ENCODE measurements around the gene WBP2. TPM values are rescaled to one million over a fixed set of nuclear protein-coding genes. Genes with fewer than 3 reads are reported as not detected.

The WBP2 gene
- total and polyA plus RNA-seq, 2 of the 8 experiments (the other 6 are each of a cell fraction or from before 2014, with no cell fraction given): 48.2 to 71.2 TPM

DNA sequence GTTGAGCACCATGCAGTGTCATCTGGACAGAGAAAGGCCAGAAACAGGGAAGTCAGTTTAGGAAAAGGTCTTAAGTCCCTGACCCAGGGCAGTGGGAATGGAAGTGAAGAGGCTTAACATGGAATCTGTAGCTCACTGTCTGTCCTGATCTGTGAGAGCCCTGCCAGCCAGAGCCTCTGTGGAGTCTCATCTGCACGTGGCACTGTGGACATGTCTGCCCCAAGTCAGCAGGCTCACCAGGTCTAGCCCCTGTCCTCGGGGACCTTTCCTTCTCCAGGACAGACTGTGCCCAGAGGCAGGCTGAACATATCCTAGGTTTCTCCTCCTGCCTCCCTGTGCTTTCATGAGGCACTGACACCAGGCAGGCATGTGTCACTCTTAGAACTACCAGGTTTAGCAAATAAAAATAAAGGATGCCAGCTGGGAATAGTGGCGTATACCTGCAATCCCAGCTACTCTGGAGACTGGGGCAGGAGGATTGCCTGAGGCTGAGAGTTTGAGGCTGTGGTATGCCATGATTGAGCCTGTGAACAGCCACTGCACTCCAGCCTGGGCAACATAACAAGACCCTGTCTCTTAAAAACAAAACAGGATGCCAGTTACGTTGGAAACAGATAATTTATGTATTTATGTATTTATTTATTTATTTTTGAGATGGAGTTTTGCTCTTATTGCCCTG is 48.2 kb downstream of the WBP2 start:
- CTCF ChIA-PET (ENCODE audit: partially characterized antibody): interaction anchor here (0.6 to 4.2 kb wide), 8 partner anchors 12 to 743 kb away, joined by 3 to 31 read pairs (median 4); no protein-coding TSS in a partner anchor

More for the DNA sequence above, 48.2 kb downstream of the WBP2 start:
- H3K4me2 ChIP-seq (ENCODE audit: insufficient read depth in 1 of 2, low read depth in 2 of 2, low read length in 2 of 2): no peak overlapping the region
- peaks cover 0 to 10% (median 6%) of the 10 kb centered on the region in 4 experiments; a peak in 5 of 8 replicates for H3K36me3 ChIP-seq (ENCODE audit: control insufficient read depth in 2 of 4, insufficient read depth in 4 of 4, low read length in 3 of 4)
- no peak overlapping the region; the same call in 1 of the 2 replicates for H2BK15ac ChIP-seq (ENCODE audit: low read length)
- H2AFZ ChIP-seq (ENCODE audit: low read length): no peak overlapping the region
- H2BK12ac ChIP-seq (ENCODE audit: low read depth, low read length): no peak overlapping the region
- H4K91ac ChIP-seq (replicated peaks; ENCODE audit: insufficient read length, low read length): no peak overlapping the region
- no peaks in the 10 kb centered on the region for H3K4me1 ChIP-seq (replicated peaks in 1 of 4; ENCODE audit: control insufficient read depth in 3 of 4, insufficient read depth in 4 of 4, low read length in 3 of 4)
- H3K4me3 ChIP-seq (ENCODE audit: extremely low read depth in 1 of 4, insufficient read depth in 2 of 4, low read depth in 3 of 4, low read length in 4 of 4): no peak overlapping the region
- no peak overlapping the region for H2BK120ac ChIP-seq (replicated peaks; ENCODE audit: low read depth, low read length)
- no peaks in the 10 kb centered on the region for H3K23me2 ChIP-seq (ENCODE audit: low read depth, low read length)
- no peak overlapping the region for H3K56ac ChIP-seq (replicated peaks; ENCODE audit: insufficient read length, low read depth, low read length)
- H4K20me1 ChIP-seq (replicated peaks in 1 of 2; ENCODE audit: control insufficient read depth in 1 of 2, insufficient read depth in 2 of 2, low read length in 2 of 2): peaks cover 0 to 6% of the 10 kb centered on the region in 2 experiments
- peak overlapping the region; percentile 14; the same call in 1 of the 2 replicates for H4K8ac ChIP-seq (ENCODE audit: extremely low read depth, insufficient read depth, low read length)
- no peak overlapping the region for H3K27ac ChIP-seq (ENCODE audit: low read depth, low read length)
- no peaks in the 10 kb centered on the region for H3K9me3 ChIP-seq (ENCODE audit: insufficient read depth in 2 of 2, low read depth in 1 of 2, low read length in 1 of 2)
- FAIRE-seq: no peak
- no peak overlapping the region for H4K5ac ChIP-seq (ENCODE audit: insufficient read length, low read depth, low read length)
- H2BK20ac ChIP-seq (ENCODE audit: low read length): no peak overlapping the region
- no peak overlapping the region for H3K4ac ChIP-seq (replicated peaks; ENCODE audit: insufficient read length, low read depth, low read length)
- WGBS, 2 experiments (ENCODE audit: extremely low coverage in 1 of 2, insufficient coverage in 1 of 2, insufficient read length in 1 of 2, insufficient replicate concordance in 2 of 2, low coverage in 1 of 2, low lambda C conversion rate in 2 of 2, missing lambda C conversion rate in 1 of 2): 91% methylated on average over 4 of the region's 4 CpGs; no CpG with 5 or more reads in 1 of the 2 experiments
- DNase-seq (ENCODE audit: low read depth in 1 of 2, low spot score in 2 of 2): no peak
- H3K79me2 ChIP-seq (ENCODE audit: control insufficient read depth in 1 of 2, insufficient read depth in 2 of 2, low read length in 2 of 2): peaks cover 0 to 9% of the 10 kb centered on the region in 2 experiments; a peak in 2 of 4 replicates
- no peak overlapping the region for H3K14ac ChIP-seq (ENCODE audit: insufficient read length)
- peaks cover 4% of the 10 kb centered on the region; the same call in 1 of the 2 replicates for H3K79me1 ChIP-seq (ENCODE audit: low read depth, low read length)
- no peaks in the 10 kb centered on the region for H3K27me3 ChIP-seq (replicated peaks in 1 of 4; ENCODE audit: control insufficient read depth in 3 of 4, extremely low read depth in 1 of 4, insufficient read depth in 3 of 4, low read length in 3 of 4)
- POLR2A ChIA-PET (ENCODE audit: partially characterized antibody): interaction anchor here (0.9 to 4.2 kb wide), 11 partner anchors 9 to 154 kb away, joined by 3 to 18 read pairs (median 5); partner anchors contain the start of genes UNC13D and UNK
- TF ChIP-seq KDM1A (IDR thresholded peaks at IDR 0.05; ENCODE audit: borderline replicate concordance, low read length) (no peak), SP1 (IDR thresholded peaks at IDR 0.05; ENCODE audit: low read depth, low read length) (no peak), RAD21 (IDR thresholded peaks at IDR 0.05 in 1 of 2, conservative IDR thresholded peaks at IDR 0.05 in 1 of 2; ENCODE audit: low read depth in 2 of 2, low read length in 2 of 2) (no peak), ATF3 (IDR thresholded peaks at IDR 0.05; ENCODE audit: insufficient read depth, low read depth, low read length) (no peak), RFX5 (IDR thresholded peaks at IDR 0.05; ENCODE audit: borderline replicate concordance, low read depth, low read length) (no peak), KDM5A (IDR thresholded peaks at IDR 0.05; ENCODE audit: low read length) (no peak), FOSL1 (IDR thresholded peaks at IDR 0.05; ENCODE audit: insufficient read depth, low read depth, low read length) (no peak), SP4 (IDR thresholded peaks at IDR 0.05; ENCODE audit: low read length) (no peak), JUN (IDR thresholded peaks at IDR 0.05; ENCODE audit: low read depth, low read length) (no peak), NRF1 (IDR thresholded peaks at IDR 0.05; ENCODE audit: low read depth, low read length) (no peak), TCF12 (IDR thresholded peaks at IDR 0.05; ENCODE audit: low read depth, low read length) (no peak), POLR2AphosphoS5 (IDR thresholded peaks at IDR 0.05; ENCODE audit: low read depth, low read length) (no peak)
- H3K23ac ChIP-seq (ENCODE audit: insufficient read length): no peak overlapping the region
- H3K9ac ChIP-seq (replicated peaks in 1 of 4; ENCODE audit: extremely low read depth in 1 of 4, low read depth in 3 of 4, low read length in 3 of 4): no peak overlapping the region
- 0 out of 2 replicates have a peak overlapping the region, but pooled peaks have one; percentile 44 for H2BK5ac ChIP-seq (ENCODE audit: low read depth, low read length)
- H2AK5ac ChIP-seq (ENCODE audit: low read depth, low read length): no peak overlapping the region
- H3K18ac ChIP-seq (ENCODE audit: extremely low read depth, low read length): no peak overlapping the region
